Measurements from ENCODE around the gene TBC1D22A.

TBC1D22A gene

DNA sequence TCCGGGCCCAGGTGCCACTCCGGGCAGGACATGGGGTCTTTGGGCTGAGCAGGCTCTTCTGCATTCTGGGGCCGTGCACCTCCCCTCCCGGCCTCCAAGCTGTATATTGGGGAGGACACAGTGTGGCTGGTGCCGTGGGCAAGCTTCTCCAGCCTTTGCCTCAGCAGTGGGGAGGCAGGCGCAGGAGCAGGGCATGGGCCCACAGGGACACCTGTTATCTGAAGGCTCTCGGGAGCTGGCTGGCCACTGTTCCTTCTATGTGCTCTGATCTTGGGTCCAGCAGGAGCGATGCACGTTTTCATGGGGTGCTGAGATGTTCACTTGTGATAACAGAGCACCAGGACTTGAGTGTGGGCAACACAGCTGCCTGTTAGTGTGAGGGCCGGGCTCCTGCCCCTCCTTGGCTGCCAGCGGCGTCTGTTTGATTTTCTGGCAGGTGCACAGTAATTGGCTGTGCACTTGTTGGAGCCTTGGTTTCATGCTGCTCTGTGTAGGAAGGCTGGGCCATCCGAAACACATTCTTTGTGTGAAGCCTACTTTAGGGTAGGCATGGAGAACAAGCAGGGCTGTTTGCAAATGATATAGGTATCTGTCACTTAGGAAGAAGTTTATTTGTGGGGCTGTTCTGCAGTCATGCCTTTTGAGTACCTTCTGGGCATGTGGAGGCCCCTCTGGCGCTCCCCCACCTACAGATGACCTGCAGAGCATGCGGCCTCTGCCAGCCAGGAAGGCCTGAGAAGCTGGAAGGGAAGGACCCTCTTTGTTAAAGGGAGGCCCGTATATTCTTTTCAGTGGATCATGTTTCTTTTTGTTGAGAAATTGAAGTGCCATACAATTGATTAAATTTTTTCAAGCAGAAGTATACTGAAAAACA lies 201.5 kb downstream of the TBC1D22A start:
- no peak for DNase-seq

DNA sequence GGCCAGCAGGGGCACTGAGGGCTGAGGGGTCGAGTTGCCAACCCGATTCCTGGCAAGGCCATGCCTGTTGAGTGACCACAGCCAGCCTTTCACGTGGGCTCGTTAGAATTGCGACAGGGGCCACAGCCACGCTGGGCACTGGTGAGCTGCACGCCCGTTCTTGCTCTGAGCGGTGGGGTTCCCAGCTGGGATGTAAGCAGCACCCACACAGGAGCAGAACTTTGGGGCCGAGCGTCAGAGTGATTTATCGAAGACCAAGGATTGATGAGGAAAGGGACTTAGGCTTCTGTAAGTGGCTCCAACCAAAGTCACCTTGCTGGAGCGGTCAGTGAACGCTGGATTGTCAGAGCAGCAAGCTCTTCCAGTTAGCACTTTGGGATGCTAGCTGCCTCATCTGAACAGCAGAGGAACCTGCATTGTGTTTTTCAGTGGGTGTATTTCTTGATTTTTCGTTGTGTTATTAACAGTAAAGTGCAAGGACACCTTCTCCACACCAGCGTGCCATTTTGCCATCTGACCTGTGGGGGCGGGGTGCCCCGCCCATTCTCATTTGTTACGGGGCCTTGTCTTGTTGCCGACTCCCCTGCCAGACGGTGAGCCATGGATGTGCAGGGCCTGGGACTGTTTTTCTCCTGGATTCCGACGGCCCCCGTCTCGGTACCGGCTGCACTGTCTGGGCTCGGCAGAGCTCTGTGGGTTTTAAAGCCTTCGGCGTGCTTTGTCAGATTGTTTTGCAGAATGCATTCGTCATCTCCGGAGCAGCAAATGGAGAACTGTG lies 202.5 kb downstream of the TBC1D22A start:
- no peak for DNase-seq

DNA sequence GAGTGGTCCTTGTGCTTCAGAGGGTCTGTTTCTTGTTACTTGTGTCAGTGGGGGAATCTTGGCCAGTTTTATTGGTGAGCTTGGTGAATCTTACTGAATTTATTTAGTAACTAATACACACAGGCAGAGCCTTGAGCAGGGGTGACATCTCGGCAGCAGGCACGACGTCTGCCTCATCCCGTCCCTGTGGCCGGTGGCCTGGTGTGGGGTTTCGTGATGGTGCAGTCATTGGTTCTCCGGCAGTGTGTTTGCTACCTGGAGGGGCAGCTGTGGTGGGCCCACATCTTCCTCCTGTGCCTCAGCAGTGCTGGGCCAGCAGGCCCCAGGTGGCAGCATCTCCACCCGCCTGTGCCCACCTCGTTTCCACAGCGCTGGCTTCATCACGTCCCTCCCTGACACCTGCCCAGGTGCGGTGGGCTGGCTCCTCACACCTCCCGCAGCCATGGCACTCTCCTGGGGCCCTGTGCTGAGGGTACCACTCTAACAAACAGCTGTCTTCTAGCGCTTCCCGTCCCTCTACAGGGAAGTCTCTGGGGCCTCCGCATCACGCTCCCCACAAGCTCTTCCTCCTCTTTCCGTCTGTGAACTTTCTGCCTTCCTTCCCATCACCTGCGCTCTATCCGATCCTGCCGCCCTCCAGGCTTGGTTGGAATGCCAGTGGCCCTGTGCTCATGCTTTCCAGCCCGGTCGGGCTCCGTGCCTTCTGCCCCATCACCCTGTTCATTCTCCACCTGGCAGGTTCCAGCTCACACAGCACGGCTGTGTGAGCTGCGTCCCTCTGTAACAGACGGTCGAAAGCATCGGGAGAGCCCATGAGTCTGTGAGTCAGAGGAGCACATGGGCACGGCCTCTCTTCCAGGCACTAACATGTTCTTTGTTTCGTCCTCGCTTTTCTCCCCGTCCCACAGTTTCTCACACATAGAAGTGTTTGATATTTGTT lies 203.4 kb downstream of the TBC1D22A start:
- no peak for DNase-seq

DNA sequence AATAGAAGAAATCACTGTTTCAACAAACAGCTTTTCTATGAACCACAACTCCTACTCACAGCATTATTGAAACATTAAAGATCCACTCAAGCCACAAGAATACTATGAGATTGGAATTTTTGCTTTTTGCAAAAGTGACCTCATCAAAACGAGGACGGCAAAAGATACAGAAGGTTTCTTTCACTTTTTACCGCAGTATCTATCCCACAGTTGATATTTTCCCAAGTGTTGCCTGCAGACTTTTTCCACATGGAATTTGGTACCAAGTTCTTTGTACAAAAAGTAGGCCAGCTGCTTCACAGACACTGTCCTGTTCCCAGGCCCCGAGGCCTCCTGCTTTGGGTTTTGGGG lies 204.0 kb downstream of the TBC1D22A start:
- DNase-seq: no peak

DNA sequence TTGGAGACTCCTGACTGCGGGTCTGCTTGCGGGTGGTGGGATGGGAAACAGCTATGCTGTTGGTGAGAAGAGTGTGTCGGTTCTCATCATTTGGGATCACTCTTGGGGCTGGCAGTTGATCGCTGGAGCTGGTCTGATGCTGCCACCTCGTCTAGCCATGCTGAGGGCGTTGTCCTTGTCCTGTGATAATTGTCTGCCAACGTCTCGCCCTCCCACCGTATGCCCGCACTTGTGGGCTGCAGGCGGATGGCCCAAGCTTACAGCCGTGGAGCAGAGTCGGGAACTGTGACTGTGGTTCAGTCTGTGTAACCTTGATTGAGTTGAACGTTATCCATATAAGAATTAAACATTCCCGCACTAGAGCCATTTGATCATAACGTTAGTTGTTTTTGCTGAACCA lies 204.4 kb downstream of the TBC1D22A start:
- no peak for DNase-seq

DNA sequence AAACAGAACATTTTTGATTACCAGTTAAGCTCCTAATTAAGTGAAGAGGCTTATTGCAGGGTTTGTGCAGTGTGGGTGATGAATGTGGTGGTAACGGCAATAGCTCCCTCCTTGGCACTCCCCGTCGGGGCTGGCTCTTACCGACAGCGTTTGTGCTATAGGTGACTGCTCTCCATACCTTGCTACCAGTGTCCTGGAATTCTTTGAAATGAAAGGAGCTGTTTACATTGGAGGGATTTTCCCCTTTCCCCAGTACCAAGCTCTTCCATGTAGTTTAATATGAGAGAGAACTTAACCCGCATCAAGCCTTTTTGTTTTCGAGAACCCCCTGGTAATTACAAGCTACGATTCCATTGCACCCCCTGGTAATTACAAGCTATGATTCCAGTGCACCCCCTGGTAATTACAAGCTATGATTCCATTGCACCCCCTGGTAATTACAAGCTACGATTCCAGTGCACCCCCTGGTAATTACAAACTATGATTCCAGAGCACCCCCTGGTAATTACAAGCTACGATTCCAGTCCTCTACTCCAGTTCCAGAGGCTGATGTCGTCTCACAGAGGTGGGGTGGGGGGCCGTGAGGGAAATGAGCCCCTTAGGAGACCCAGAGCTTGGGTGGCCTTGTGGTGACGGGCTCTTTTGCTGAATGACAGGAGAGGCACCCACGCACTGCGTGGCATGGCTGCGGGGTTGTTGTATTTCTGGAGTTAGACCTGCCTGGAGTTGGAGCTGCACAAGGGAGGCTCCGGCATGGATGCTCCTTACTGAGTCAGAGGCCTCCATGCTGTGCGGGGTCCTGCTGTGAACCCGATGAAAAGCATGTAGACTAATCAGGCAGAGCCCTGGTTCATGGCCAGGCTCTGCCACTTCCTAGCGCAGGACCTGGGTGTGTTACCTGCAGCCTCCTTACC lies 205.3 kb downstream of the TBC1D22A start:
- DNase-seq: no peak

DNA sequence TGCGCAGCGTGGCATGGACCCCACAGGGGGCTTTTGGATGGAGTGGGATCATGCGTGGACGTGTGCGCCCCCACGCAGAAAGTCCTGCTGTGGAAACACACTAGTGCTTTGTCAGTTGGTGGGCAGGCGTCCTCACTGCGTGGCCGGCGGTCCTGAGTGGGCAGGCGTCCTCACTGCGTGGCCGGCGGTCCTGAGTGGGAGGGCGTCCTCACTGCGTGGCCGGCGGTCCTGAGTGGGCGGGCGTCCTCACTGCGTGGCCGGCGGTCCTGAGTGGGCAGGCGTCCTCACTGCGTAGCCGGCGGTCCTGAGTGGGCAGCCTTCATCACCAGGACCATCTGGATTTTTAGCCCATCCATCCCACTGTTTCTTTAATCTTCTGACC lies 205.9 kb downstream of the TBC1D22A start:
- DNase-seq: no peak

DNA sequence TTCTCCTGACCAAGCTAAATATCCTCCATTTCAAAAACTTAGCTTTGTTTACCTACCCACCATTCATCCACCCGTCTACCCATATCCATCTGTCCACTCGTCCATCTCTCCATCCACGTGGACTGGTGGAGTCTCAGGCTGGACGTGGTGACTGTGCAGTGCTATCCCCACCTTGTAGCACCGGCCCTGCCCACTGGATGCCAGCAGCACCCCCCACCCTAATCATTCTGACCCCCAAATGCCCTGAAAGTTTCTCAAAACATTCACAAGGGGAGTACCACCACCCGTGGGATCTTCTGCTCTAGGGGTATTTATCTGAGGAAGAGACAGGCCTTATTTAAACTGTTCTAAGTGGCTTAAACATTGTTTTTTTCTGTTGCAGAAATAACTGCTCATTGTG lies 206.4 kb downstream of the TBC1D22A start:
- DNase-seq: no peak

DNA sequence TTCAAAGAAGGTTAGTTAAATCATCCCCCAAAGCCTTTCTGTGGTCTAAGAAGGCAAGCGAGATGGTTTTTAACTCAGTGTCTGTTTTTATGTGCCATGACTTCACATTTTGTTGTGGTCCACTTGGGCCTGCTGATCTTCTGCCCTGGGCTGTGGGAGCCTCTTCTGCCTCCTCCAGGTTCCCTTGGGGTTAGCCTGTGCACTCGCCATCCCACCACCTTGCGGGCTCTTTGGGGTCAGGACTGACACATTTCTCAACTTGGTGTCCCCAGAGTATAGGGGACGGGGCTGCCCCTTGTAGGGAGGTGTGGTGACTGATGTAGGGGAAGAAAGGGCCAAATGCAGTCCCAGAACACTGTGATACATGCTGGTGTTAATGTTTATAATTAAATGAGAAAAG lies 207.0 kb downstream of the TBC1D22A start:
- DNase-seq: no peak

DNA sequence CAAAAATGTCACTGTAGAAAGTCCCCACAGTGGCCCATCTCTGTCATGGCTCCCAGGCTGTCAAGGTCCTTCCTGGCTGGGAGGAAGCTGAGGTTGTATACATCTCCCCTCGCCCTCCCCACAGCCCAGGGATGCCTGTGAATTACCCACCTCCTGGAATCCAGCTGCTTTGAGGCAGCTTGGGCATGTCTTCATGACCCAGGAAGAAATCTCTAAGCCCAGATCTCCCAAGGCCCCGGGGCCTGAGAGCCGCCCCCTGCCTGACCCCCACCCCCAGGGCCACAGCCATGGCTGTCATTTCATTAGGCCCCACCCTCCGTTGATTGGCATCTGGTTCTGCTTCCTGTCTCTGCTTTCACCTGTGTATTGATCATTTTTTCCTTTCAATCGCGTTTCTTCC lies 207.5 kb downstream of the TBC1D22A start:
- no peak for DNase-seq

DNA sequence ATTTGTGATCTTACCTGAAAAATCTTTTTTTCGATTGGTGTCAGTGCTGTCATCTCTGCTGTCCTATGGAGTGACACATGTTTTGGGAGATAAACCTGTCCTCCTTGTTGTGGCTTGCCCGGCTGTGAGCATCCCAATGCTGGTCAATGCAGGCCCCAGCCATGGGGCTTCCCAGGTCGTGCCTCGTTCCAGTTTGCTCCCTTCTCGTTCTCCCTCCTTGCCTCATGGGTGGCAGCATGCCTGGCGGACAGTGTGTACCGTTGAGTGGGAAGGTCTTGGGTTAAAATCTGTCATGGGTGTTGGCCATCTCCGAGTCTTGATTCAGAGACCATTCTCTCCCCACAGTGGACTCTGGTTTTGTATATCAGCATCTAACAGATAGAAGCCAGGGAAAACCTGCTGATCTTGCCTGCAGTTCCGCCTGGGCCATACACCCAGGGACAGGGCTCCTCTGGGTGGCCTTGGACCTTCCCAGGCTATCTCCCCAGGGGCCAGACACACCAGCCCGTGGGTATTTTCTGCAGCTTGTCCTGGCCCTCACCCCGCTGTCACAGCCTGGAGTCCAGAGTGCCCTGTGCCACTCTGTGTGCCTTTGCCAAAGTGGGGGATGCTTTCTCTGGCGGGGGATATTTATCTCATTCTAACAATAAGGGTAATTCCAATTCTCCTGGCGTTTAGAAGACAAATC lies 208.1 kb downstream of the TBC1D22A start:
- no peak for DNase-seq

DNA sequence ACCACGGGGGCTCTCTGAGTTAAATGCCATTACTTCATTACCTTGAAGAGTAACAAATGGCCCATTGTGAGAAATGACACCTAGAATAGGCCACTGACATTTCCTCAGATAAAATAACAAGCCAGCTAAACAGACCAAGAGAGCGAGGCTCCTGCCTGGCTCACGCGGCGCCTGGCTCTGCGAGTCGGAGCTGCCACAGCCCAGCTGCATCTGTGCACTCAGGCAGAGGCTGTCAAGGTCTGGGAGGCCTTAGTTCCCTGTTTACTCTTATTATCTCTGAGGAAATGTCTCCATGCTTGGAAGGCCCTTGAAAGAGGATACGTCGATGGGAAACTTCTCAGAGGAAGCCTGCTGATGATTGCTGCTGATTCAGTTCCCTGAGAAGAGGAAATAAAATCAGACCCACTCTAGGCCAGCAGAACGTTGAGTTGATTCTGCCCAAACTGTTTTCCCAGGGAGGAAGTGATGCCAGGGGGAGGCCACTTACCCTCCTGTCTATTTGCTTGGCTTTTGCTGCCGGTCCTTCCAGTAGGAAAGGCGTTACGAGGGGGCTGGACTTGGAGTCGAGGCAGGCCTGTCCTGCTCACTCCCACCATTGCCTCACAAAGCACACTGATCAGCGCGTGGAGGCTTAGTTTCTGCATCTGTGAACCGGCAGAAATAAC lies 208.8 kb downstream of the TBC1D22A start:
- no peak for DNase-seq

DNA sequence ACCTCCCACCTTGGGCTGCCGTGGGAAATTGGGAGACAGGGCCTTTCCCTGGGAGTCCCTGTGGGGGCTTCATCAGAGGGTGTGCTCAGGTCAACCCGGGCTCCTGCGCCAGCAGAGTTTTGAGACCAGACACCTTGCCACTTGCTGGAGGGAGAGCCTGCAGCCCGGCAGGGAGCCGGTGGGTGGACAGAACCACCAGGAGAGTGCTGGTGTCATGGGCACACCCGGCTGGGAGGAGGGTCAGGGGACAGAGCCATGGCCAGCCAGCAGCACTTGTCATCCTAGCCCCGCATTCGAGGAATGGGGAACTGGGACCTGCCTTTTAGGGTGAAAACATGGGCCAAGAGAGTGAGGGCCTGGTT lies 209.3 kb downstream of the TBC1D22A start:
- DNase-seq: no peak

DNA sequence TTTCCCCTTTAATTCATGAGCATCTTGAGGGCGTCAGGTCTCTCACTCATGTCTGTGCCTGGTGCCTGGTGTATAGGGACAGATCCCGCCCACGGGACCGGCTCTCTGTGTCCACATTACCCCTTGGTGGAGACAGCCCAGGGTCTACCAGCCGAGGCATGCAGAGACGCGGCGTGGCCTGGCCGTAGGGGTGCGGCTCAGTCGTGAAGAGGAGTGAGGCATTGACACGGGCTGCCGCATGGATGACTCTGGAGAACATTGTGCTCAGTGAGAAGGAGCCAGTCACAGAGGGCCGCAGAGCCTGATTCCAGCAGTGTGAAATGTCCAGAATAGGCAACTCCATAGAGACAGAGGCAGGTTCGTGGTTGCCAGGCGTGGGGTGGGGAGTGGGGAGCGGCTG lies 209.8 kb downstream of the TBC1D22A start:
- DNase-seq: no peak

DNA sequence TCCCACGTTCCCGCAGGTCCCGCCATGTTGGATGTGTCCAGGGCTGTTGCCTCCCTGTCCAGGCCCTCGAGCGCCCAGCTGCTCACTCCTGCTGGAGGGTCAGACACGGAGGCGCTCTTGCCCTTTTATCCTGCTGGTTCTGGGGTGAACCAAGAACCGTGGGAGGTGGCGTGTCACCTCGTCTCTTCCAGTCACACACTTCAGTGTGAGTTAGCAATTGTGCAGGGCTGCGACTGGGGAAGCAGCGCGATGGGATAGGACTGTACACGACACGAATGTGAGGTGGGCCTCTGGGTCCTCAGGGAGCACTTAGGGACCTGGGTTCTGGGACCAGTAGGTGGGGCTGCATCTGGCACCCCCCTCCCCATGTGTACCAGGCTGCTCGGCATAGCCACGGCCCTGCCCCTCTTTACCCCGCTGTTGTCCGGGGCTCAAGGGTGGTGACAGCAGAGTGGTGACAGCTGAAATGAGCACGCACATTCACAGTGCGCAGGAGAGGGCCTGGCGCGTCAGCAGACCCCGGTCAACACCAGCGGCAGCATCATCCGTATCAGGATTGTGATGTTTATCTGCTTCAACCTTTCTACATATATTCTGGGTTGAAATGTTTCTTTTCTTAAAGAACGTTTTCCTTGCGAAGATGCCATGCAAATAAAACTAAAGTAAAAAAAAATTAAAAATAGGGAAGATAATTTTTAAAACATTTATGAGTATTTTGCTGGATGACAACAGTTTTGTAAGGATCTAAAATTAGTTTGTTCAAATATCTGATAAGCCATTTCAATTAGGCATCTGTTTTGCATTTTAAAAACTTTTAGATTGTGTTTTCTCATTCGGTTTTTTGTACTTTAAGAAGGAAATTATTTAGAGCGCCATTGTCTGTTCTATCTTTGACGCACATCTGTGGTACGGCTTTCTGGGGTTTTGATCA lies 210.7 kb downstream of the TBC1D22A start:
- no peak for DNase-seq

DNA sequence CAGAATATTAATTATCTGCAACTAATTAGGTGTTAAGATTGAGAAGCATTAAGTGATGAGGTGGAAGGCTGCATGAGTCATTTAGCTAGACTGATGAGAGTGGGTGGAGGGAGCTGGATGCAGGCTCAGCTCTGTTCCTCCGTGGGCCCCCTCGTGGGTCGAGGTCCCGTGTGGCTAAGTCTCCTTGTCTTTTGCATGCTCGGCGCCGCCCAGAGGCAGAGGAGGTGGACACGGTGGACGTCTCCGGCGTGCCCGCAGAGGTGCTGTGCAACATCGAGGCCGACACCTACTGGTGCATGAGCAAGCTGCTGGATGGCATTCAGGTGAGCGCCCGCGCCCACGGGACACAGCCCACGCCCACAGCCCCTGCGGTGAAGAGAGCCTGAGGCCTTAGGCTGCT lies 211.6 kb downstream of the TBC1D22A start:
- no peak for DNase-seq

DNA sequence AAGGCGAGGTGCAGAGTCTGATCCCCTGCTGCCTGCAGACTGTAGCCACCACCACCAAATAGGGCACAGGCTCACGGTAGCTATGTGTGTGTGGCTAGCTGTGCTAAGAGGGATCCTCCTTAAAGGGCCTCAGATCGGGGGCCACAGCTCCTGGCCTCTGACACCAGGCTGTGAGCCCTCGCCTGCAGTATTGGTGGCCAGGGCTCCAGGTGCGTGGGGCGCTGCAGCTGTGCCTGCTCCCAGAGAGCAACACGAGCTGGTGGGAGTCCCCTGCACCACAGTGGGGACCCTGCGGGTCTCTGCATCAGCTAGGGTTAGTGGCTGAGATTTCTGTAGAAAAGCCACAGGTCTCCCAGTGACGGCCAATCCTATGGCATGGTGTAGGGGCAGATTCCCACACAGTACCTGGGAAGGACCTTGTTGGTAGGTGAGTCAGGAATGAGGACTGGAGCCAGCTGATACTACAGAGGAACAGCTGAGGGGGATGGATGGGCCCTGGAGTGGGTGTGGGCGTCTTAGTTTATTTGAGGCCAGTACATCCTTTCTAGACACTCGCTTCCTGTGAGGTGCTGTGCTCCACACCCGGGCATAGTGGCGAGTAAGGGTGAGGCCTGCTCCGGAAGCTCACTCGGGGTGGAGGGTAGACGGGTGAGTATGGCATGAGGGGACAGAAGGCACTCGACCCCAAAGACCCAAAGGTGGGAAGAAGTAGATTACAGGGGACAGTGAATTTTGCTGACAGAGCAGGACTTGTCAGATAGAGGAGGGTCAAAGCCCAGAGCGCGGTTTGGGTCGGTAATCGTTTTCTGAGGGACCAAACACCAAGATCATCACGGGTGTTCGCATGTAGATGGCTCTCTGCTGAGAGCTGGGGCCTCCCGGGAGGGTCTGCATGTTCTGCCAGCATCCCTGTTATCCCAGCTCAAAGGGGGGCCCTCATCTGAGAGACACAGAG lies 212.5 kb downstream of the TBC1D22A start:
- DNase-seq: no peak

DNA sequence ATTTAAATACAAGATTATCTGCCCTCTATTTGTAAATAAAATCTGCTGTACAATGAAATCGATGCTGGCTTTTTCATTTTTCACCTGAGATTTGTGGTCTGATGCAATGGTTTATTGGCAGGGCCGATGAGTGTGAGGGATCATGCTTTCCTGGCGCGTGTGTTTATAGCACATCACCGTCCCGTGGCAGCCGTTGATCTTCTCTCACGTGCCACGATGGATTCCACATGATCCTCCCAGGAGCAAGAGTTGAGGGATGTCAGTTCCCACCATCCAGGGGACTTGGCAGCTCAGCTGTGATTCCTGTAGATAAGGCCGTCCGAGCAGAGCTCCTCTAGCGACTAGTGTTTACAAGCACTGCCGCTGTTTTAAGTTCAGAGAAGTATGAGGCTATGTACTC lies 213.7 kb downstream of the TBC1D22A start:
- no peak for DNase-seq

DNA sequence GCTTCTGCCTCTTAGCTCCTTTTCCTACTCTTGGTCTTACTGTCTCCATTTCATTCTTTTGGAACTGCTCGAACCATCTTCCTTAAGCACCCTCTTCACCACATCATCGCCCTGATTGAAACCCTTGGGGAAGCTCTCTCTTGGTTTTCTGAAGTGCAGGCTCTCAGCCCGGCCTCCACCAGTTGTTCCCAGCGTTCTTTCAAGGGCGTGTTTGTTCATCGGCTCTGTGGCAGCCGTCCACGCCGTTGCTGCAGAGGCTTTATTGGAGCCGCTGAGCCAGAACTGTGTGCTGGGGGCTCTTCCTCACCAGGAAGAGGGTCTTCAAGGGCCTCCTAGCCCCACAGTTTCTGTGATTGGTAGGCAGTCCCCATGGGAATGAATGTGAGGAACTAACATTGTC lies 214.1 kb downstream of the TBC1D22A start:
- no peak for DNase-seq
